A549 (cell line): Measurements from ENCODE around the gene POLR3F.

Experiments used
- CEBPB ChIP-seq, 2 experiments: fragments of >200 bp in 1 of 2; sonication (Bioruptor Twin) in 1 of 2; formaldehyde crosslinking in 1 of 2; IDR thresholded peaks; 2 replicates each; pipeline ENCODE4 v1.6.1; 2012 to 2016
- CHD2 ChIP-seq: fragments of 150-350 bp; IDR thresholded peaks from 2 replicates; pipeline ENCODE4 v1.6.1; 2014; ENCODE audit warnings: low read length; ENCODE audit not compliant: partially characterized antibody
- CTCF ChIP-seq: fragments of >200 bp; sonication (Bioruptor Twin); formaldehyde crosslinking; IDR thresholded peaks from 3 replicates; pipeline ENCODE4 v1.5.1; 2016
- ELK1 ChIP-seq: fragments of 150-350 bp; IDR thresholded peaks from 2 replicates; pipeline ENCODE4 v1.6.1; 2014; ENCODE audit warnings: low read depth, mild to moderate bottlenecking, low read length
- EP300 ChIP-seq, 2 experiments: fragments of >200 bp; sonication (Bioruptor Twin); formaldehyde crosslinking; IDR thresholded peaks; 2 replicates in 1 of 2; 3 replicates in 1 of 2; pipeline ENCODE4 v1.6.1; 2016 to 2017
- HOXA7 ChIP-seq: fragments of 250-450 bp; sonication (Bioruptor Pico); IDR thresholded peaks from 2 replicates; pipeline ENCODE4 v1.5.0; 2020; ENCODE audit warnings: mild to moderate bottlenecking, moderate library complexity
- MAX ChIP-seq: IDR thresholded peaks from 2 replicates; pipeline ENCODE4 v1.6.1; 2012
- POLR2A ChIP-seq: IDR thresholded peaks from 2 replicates; pipeline ENCODE4 v1.6.1; 2012; ENCODE audit warnings: mild to moderate bottlenecking, low read length
- POLR2AphosphoS2 ChIP-seq: conservative IDR thresholded peaks from 2 replicates; pipeline ENCODE4 v1.6.1; 2012; ENCODE audit warnings: low read length, improper control_type of control experiment, inconsistent platforms
- RCOR1 ChIP-seq: fragments of 150-350 bp; IDR thresholded peaks from 2 replicates; pipeline ENCODE4 v1.6.1; 2014; ENCODE audit warnings: antibody characterized with exemption, low read length, low read depth
- TFCP2L1 ChIP-seq: fragments of 250-450 bp; sonication (Bioruptor Pico); IDR thresholded peaks from 2 replicates; pipeline ENCODE4 v1.5.0; 2021; ENCODE audit warnings: mild to moderate bottlenecking
- ZSCAN20 ChIP-seq: fragments of 250-450 bp; sonication (Bioruptor Pico); IDR thresholded peaks from 2 replicates; pipeline ENCODE4 v1.8.0; 2022; ENCODE audit warnings: mild to moderate bottlenecking, moderate library complexity

GRCh38 chr20:18532626-18533025 lies 65.4 kb downstream of the POLR3F start:
- TF ChIP-seq CTCF = no peak
- no peak for TF ChIP-seq MAX
- no peak for TF ChIP-seq POLR2AphosphoS2
- TF ChIP-seq ZSCAN20 (CRISPR knock-in tag) = no peak
- no peak for TF ChIP-seq RCOR1
- no peak for TF ChIP-seq HOXA7
- TF ChIP-seq POLR2A = no peak
- TF ChIP-seq CHD2 = no peak
- no peak for TF ChIP-seq ELK1
- no peak for TF ChIP-seq EP300 (IDR thresholded peaks at IDR 0.05)
- TF ChIP-seq TFCP2L1 (CRISPR knock-in tag) = no peak
- no peak for TF ChIP-seq CEBPB (IDR thresholded peaks at IDR 0.05)
